Stimulated activated CD4-positive, alpha-beta T cell treated with anti-CD3 and anti-CD28 coated beads, Interleukin-2, amount 100 ng/mL, for 24 hours (primary cell): ENCODE data around the gene NBPF6.
"Not testable (repeated sequence)": the region's sequence is repeated elsewhere in the genome, so short reads cannot be mapped to it uniquely, and the experiment has no call there.

Experiments
- DNase-seq, 2 donors: peaks; one replicate each; pipeline ENCODE4 v3.0.0-alpha.2; 2020

Gene NBPF6

GRCh38 chr1:108503062-108503733 lies 53.1 kb downstream of the NBPF6 start:
- DNase-seq: no peak

- DNase-seq: no peak
These were observed 54.3 kb downstream of the NBPF6 start for GRCh38 chr1:108504447-108504846.

GRCh38 chr1:108505763-108506070 lies 55.6 kb downstream of the NBPF6 start:
- no peak for DNase-seq

GRCh38 chr1:108511764-108512163 lies 61.6 kb downstream of the NBPF6 start:
- DNase-seq: no peak

GRCh38 chr1:108512239-108513043 lies 62.3 kb downstream of the NBPF6 start:
- DNase-seq: no peak

- no peak for DNase-seq
These were observed 62.9 kb downstream of the NBPF6 start for GRCh38 chr1:108513044-108513415.

- not testable (repeated sequence) for DNase-seq
These were observed 63.8 kb downstream of the NBPF6 start for GRCh38 chr1:108513914-108514313.

GRCh38 chr1:108517301-108517897 lies 67.3 kb downstream of the NBPF6 start:
- not testable (repeated sequence) for DNase-seq
